HEK293 (cell line): ENCODE data around the gene COA1.

Experiments used
- CTCF ChIA-PET: fragments of 350-600 bp; formaldehyde crosslinking; extraction: SDS; loops from one replicate; lab custom pipeline; 2021; ENCODE audit warnings: antibody characterized with exemption; lab: Yijun Ruan, JAX
- POLR2A ChIA-PET: fragments of 300-600 bp; formaldehyde crosslinking; extraction: SDS; loops from one replicate; lab custom pipeline; 2020; ENCODE audit warnings: antibody characterized with exemption, inconsistent platforms; lab: Yijun Ruan, JAX
- H3K27ac ChIP-seq: fragments of 200-500 bp; sonication (Bioruptor generic); 2 replicates; pipeline ENCODE4 v1.5.1; 2014; ENCODE audit warnings: low read depth, low read length, control low read depth, inconsistent platforms; ENCODE audit errors: extremely low read depth
- H3K36me3 ChIP-seq, 2 experiments: fragments of 200-500 bp in 1 of 2; sonication (Bioruptor generic) in 1 of 2; 1 replicate in 1 of 2; 2 replicates in 1 of 2; pipeline ENCODE4 v1.5.1; 2014 to 2017; ENCODE audit warnings: inconsistent platforms in 2 of 2, low read length in 2 of 2; ENCODE audit not compliant: control insufficient read depth in 2 of 2, insufficient read depth in 1 of 2
- H3K4me1 ChIP-seq: fragments of 200-500 bp; sonication (Bioruptor generic); 2 replicates; pipeline ENCODE4 v1.5.1; 2014; ENCODE audit warnings: mild to moderate bottlenecking, low read length, inconsistent platforms; ENCODE audit not compliant: control insufficient read depth, insufficient read depth
- H3K4me3 ChIP-seq: 2 replicates; pipeline ENCODE4 v1.5.1; 2011; ENCODE audit warnings: low read depth, mild to moderate bottlenecking, control low read depth, low read length, moderate library complexity
- H3K9me3 ChIP-seq: fragments of 200-500 bp; sonication (Bioruptor generic); 2 replicates; pipeline ENCODE4 v1.5.1; 2014; ENCODE audit warnings: low read depth, low read length, inconsistent platforms; ENCODE audit not compliant: control insufficient read depth, insufficient read depth
- BCL6B ChIP-seq: fragments of 450-650 bp; formaldehyde crosslinking; IDR thresholded peaks from 2 replicates; pipeline ENCODE4 v1.5.1; 2017; ENCODE audit warnings: missing biosample characterization, missing genetic modification characterization
- EGR2 ChIP-seq: fragments of 450-650 bp; formaldehyde crosslinking; IDR thresholded peaks from 2 replicates; pipeline ENCODE4 v1.5.1; 2016; ENCODE audit warnings: low read depth, missing biosample characterization, missing genetic modification characterization
- MZF1 ChIP-seq: fragments of 450-650 bp; formaldehyde crosslinking; IDR thresholded peaks from 2 replicates; pipeline ENCODE4 v1.5.1; 2017; ENCODE audit warnings: missing biosample characterization, missing genetic modification characterization, borderline replicate concordance
- PATZ1 ChIP-seq: fragments of 450-650 bp; formaldehyde crosslinking; IDR thresholded peaks from 2 replicates; pipeline ENCODE4 v1.5.1; 2016; ENCODE audit warnings: missing biosample characterization, missing genetic modification characterization
- PRDM1 ChIP-seq: fragments of 450-650 bp; formaldehyde crosslinking; IDR thresholded peaks from 2 replicates; pipeline ENCODE4; 2016; ENCODE audit warnings: missing biosample characterization, missing genetic modification characterization
- SETDB1 ChIP-seq: IDR thresholded peaks from one replicate; pipeline ENCODE4 v1.6.1; 2017; ENCODE audit warnings: mild to moderate bottlenecking, low read length, moderate library complexity, mixed read lengths; ENCODE audit not compliant: insufficient read length
- ZFHX2 ChIP-seq: fragments of 450-650 bp; formaldehyde crosslinking; conservative IDR thresholded peaks from 2 replicates; pipeline ENCODE4 v1.5.1; 2016; ENCODE audit warnings: missing biosample characterization, missing genetic modification characterization
- ZFP37 ChIP-seq: fragments of 450-650 bp; formaldehyde crosslinking; IDR thresholded peaks from 2 replicates; pipeline ENCODE4 v1.5.1; 2016; ENCODE audit warnings: missing biosample characterization, missing genetic modification characterization
- ZIC2 ChIP-seq: fragments of 450-650 bp; formaldehyde crosslinking; IDR thresholded peaks from 2 replicates; pipeline ENCODE4 v1.5.1; 2016; ENCODE audit warnings: missing biosample characterization, missing genetic modification characterization
- ZNF132 ChIP-seq: fragments of 450-650 bp; formaldehyde crosslinking; IDR thresholded peaks from 2 replicates; pipeline ENCODE4 v1.5.1; 2017; ENCODE audit warnings: missing biosample characterization, missing genetic modification characterization, borderline replicate concordance
- ZNF138 ChIP-seq: fragments of 450-650 bp; formaldehyde crosslinking; IDR thresholded peaks from 2 replicates; pipeline ENCODE4 v1.5.1; 2016; ENCODE audit warnings: missing biosample characterization, missing genetic modification characterization, borderline replicate concordance
- ZNF530 ChIP-seq: fragments of 450-650 bp; formaldehyde crosslinking; IDR thresholded peaks from 2 replicates; pipeline ENCODE4 v1.5.1; 2016; ENCODE audit warnings: low read depth, missing biosample characterization, missing genetic modification characterization
- ZNF670 ChIP-seq: fragments of 450-650 bp; formaldehyde crosslinking; IDR thresholded peaks from 2 replicates; pipeline ENCODE4 v1.5.1; 2016; ENCODE audit warnings: missing biosample characterization, missing genetic modification characterization, low read depth

The COA1 gene

GRCh38 chr7:43621729-43622448 is 107.4 kb downstream of the COA1 start:
- peaks cover 10 to 42% of the 10 kb centered on the region in 2 experiments for H3K36me3 ChIP-seq
- H3K27ac ChIP-seq: no peak overlapping the region
- H3K4me1 ChIP-seq: no peaks in the 10 kb centered on the region
- H3K4me3 ChIP-seq: no peak overlapping the region
- TF ChIP-seq ZNF530 (peak; percentile 70), ZNF138 (tag by site-specific recombination) (no peak)
- TF ChIP-seq, all 188 proteins: peak for 1
- ChIA-PET POLR2A (interaction anchor here (1.0 kb wide), 1 partner anchor 38 kb away, joined by 4 read pairs; no protein-coding TSS in a partner anchor), CTCF (interaction anchor here (0.6 to 5.1 kb wide), 3 partner anchors 13 to 216 kb away, joined by 3 to 27 read pairs (median 4); partner anchors contain the start of gene STK17A)
- no peaks in the 10 kb centered on the region for H3K9me3 ChIP-seq

- peaks cover under 1 to 34% of the 10 kb centered on the region in 2 experiments for H3K36me3 ChIP-seq
- ChIA-PET POLR2A (interaction anchor here (2.8 kb wide), 1 partner anchor 37 kb away, joined by 14 read pairs; the partner anchor contains the start of gene STK17A), CTCF (interaction anchor here (1.4 to 5.1 kb wide), 2 partner anchors 37 to 220 kb away, joined by 4 to 27 read pairs; partner anchors contain the start of gene STK17A)
- no peaks in the 10 kb centered on the region for H3K4me1 ChIP-seq
- no peak overlapping the region for H3K27ac ChIP-seq
- no peak for TF ChIP-seq MZF1 (tag by site-specific recombination)
- TF ChIP-seq ZNF670 (tag by site-specific recombination): no peak
- TF ChIP-seq SETDB1: no peak
- 0 out of 2 replicates have a peak, but pooled peaks have one; percentile 36 for TF ChIP-seq BCL6B
- TF ChIP-seq PATZ1 (tag by site-specific recombination): no peak
- no peaks in the 10 kb centered on the region for H3K9me3 ChIP-seq
- no peak overlapping the region for H3K4me3 ChIP-seq
Measured at GRCh38 chr7:43619213-43620012, 109.9 kb downstream of the COA1 start.

GRCh38 chr7:43618073-43618472 is 111.2 kb downstream of the COA1 start:
- no peaks in the 10 kb centered on the region for H3K4me1 ChIP-seq
- H3K4me3 ChIP-seq: no peak overlapping the region
- H3K36me3 ChIP-seq: peaks cover 0 to 31% of the 10 kb centered on the region in 2 experiments; a peak in 2 of 3 replicates
- H3K9me3 ChIP-seq: no peaks in the 10 kb centered on the region
- ChIA-PET CTCF (interaction anchor here (5.1 kb wide), 1 partner anchor 35 kb away, joined by 27 read pairs; the partner anchor contains the start of gene STK17A), POLR2A (no interaction called here)
- no peak overlapping the region for H3K27ac ChIP-seq
- TF ChIP-seq ZFP37 (tag by site-specific recombination) (no peak), EGR2 (tag by site-specific recombination) (peak; percentile 59; the same call in 1 of the 2 replicates), ZNF132 (tag by site-specific recombination) (no peak), PRDM1 (tag by site-specific recombination) (no peak), ZFHX2 (peak; percentile 57; the same call in 1 of the 2 replicates), ZIC2 (peak; percentile 48; the same call in 1 of the 2 replicates)
